GDM1 (cell line): ENCODE results near the gene P2RX2.

Experiments
- DNase-seq: peaks from one replicate; lab custom pipeline; 2025; lab: John Stamatoyannopoulos, UW

The P2RX2 gene

DNA sequence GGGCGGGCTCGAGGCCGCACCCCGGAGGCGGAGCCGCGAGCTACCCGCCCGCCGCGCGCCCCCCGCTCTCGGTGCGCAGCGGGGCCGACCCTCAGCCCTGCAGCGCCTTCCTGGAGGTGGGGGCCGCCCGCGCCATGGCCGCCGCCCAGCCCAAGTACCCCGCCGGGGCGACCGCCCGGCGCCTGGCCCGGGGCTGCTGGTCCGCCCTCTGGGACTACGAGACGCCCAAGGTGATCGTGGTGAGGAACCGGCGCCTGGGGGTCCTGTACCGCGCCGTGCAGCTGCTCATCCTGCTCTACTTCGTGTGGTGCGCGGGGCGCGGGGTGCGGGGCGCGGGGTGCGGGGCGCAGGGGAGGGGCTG lies at the start of gene P2RX2:
Gene P2RX2 (plus strand): TSS at position 94 of the 361 bp plus-strand sequence. CDS start 41 bp downstream, at position 135.
- DNase-seq: no peak

GRCh38 chr12:132568826-132569480 lies 49.6 kb upstream of the P2RX2 start:
- DNase-seq: no peak

DNA sequence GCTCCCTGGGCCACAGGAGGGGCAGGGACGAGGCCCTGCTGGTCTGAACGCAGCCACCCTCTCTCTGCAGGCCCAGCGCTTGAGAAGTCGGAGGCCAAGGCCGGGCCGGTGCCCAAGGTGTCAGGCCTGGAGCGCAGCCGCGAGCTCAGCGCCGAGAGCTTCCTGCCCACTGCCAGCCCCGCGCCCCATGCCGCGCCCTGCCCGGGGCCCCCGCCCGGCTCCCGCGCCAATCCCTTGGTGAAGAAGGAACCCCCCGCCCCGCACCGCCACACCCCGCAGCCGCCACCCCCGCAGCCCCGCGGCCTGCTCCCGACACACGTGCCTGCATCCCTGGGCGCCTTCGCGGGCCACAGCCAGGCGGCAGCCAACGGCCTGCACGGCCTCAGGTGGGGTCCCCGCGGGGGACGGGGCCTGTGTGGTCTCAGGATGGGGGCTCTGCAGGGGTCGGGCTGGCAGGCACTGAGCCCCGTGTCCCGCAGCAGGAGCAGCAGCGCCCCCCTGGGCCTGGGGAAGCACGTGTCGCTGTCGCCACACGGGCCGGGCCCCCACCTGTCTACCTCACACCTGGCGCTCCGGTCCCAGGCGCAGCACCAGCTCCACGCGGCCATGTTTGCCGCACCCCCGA lies 48.6 kb upstream of the P2RX2 start:
- no peak for DNase-seq

- no peak for DNase-seq
Observed at GRCh38 chr12:132570635-132571034, 47.9 kb upstream of the P2RX2 start.

- DNase-seq: no peak
Observed at GRCh38 chr12:132571051-132571450, 47.5 kb upstream of the P2RX2 start.

GRCh38 chr12:132571598-132571997 lies 47.0 kb upstream of the P2RX2 start:
- no peak for DNase-seq

GRCh38 chr12:132572106-132572505 lies 46.5 kb upstream of the P2RX2 start:
- no peak for DNase-seq

DNA sequence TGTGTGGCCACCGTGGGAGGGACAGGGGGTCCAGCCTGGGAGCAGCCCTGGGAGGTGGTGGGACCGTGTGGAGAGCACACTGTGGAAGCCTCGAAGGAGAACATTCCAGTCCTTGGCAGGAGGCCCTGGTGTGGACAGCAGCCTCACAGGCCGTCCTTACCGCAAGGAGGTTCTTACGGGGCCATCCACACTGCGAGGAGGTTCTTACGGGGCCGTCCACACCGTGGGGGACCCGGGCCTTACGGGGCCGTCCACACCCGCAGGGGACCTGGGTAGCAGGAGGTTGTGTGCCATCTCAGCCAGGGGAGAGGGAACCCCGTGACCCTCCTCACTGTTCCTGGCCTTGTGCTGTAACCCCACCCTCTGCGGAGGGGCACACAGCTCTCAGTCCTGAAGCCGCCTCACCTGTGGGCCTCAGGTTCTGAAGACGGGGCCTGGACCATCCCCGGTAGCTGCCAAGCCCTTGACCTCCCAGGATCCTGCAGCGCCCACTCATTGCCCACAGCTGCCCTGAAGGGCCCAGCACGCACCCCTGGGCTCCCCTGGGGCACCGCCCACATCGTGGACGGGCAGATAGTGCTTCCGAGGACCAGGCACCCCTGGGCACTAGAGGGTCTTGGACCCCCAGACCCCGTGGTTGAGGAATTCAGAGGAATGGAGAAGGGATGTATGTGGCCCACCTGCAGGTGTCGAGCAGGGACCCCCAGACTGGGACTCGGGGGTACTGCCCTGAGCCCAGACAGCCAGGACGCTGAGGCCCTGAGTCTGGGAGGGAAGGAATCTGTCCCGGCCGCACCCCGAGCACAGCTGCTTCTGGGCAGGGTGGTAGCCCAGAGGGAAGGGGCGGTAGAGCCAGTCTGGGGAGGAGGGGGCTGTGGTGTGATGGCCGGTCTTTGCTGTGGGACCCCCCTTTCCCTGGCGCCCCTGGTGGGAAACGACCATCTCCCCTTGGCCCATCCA lies 45.5 kb upstream of the P2RX2 start:
- no peak for DNase-seq

DNA sequence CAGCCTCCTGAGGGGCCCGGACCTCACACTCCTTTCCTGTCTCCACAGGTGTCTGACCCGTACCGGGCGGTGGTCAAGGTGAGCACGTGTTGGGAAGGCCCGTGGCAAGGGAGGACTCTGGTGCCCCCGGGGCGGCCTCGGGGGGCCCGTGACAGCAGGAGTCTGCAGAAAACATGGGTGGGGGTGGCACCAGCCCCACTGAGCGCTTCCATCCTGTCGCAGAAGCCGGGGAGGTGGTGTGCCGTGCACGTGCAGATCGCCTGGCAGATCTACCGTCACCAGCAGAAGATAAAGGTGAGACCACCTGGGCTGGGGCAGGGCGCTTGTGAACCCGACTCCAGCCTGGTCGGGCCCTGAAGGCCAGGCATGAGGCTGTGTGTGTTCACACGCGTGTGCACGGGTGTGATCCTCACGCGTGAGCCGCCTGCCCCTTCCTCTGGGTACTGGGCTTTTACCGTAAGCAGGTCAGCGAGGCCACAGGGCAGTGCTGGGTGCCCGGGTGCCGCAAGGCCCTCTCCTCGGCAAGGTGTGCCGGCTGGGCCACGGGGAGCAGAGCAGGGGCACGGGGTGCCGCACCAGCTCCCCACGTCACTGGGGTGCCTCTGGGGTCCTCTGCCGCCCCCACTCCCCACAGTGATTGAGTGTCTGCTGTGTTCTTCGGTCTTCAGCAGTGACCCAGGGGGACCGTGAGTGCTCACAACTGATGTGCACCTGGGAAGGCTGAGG lies 44.1 kb upstream of the P2RX2 start:
- no peak for DNase-seq

DNA sequence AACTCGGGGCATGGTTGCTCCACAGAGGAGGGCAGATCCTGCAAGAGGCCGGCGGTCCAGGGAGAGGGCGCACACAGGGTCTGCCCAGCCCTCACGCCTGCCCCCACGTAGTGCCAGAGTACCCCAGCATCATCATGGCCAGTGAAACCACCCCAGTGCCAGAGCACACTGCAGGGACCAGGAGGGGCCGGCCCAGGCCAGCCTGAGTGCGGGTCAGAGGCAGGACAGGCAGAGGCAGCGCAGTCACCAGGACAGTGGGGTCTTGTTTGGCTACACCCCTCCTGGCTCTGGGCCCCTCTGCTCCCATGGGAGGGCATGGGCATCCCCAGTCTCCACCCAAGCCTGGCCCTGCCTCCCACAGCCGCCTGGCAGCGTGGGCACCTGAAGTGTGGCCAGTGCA lies 42.9 kb upstream of the P2RX2 start:
- no peak for DNase-seq

- DNase-seq: no peak
Observed at GRCh38 chr12:132576701-132577100, 41.9 kb upstream of the P2RX2 start.

GRCh38 chr12:132577191-132577920 lies 41.2 kb upstream of the P2RX2 start:
- no peak for DNase-seq

DNA sequence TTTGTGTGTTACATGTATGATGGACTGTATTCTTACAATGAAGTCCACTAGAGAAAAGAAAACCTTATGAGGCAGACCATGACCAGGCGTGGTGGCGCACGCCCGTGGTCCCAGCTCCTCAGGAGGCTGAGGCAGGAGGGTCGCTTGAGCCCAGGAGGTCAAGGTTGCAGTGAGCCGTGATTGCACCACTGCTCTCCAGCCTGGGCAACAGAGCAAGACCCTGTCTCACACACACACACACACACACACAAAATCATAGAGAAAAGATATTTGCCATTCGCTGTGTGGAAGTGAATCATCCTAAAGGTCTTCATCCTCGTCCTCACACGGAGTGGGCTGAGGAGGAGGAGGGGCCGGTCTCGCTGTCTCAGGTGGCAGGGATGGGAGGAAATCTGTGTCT lies 40.5 kb upstream of the P2RX2 start:
- no peak for DNase-seq

- DNase-seq: no peak
Observed at GRCh38 chr12:132578826-132579225, 39.8 kb upstream of the P2RX2 start.

GRCh38 chr12:132579744-132580143 lies 38.8 kb upstream of the P2RX2 start:
- no peak for DNase-seq

- no peak for DNase-seq
Observed at GRCh38 chr12:132580701-132581292, 37.8 kb upstream of the P2RX2 start.

DNA sequence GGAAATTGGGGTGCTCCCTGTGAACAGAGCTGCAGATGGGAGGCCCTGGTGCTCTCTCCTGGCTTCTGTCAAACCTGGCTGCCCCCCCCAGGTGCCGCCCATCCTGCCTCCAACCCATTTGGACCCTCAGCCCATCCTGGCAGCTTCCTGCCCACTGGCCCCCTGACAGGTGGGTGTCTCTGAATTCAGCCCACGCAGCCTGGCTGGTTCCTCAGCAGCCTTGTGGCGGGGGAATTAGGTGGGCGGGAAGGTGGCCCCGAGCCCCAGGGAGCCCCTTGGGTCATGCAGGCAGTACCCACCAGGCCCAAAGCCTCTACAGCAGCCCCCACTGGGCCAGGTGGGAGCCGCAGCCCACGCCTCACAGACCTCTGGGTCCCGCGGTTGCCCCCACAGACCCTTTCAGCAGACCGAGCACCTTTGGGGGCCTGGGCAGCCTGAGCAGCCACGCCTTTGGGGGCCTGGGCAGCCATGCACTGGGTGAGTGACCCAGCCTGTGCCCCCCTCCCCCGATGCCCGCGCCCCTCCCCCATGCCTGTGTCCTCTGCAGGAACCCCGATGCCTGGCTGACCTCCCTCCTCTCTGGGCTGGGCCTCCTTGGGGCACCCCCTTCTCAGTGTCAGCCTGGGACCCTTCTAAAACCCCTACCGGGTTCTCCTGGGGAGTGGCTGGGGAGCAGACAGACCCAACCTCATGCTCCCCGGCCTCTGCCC lies 37.1 kb upstream of the P2RX2 start:
- no peak for DNase-seq

DNA sequence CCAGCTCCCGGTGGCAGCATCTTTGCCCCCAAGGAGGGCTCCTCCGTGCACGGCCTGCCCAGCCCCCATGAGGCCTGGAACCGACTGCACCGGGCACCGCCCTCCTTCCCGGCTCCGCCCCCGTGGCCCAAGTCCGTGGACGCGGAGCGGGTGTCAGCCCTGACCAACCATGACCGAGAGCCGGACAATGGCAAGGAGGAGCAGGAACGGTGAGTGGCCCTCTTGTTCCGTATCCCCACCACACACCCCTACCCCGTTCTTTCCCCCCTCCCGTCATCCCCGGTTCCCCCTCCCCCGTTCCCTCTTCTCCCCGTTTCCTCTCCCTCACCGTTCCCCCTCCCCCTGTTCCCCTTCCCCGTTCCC lies 36.5 kb upstream of the P2RX2 start:
- DNase-seq: no peak

- no peak for DNase-seq
Observed at GRCh38 chr12:132582582-132583410, 35.8 kb upstream of the P2RX2 start.

GRCh38 chr12:132583411-132583710 lies 35.2 kb upstream of the P2RX2 start:
- no peak for DNase-seq
